Stomach smooth muscle (tissue), 2 donors: ENCODE measurements around the gene MYOG.
A peak's percentile ranks its signal among the peaks of the same experiment; 100 is the strongest.

Experiments
- H3K27ac ChIP-seq: one replicate; pipeline ENCODE4 v1.7.0; 2013; ENCODE audit warnings: mild to moderate bottlenecking, low read length, inconsistent platforms
- H3K27me3 ChIP-seq, 2 donors: one replicate each; pipeline ENCODE4 v1.7.0; 2013; ENCODE audit warnings: low read length in 2 of 2; ENCODE audit not compliant: insufficient read depth in 2 of 2, control insufficient read depth in 1 of 2
- H3K36me3 ChIP-seq, 2 donors: one replicate each; pipeline ENCODE4 v1.7.0; 2013; ENCODE audit warnings: low read length in 2 of 2; ENCODE audit not compliant: control insufficient read depth in 2 of 2, insufficient read depth in 2 of 2
- H3K4me1 ChIP-seq: one replicate; pipeline ENCODE4 v1.7.0; 2013; ENCODE audit warnings: low read length; ENCODE audit not compliant: control insufficient read depth, insufficient read depth
- H3K4me3 ChIP-seq, 2 donors: one replicate each; pipeline ENCODE4 v1.7.0; 2013; ENCODE audit warnings: low read length in 2 of 2
- H3K9ac ChIP-seq, 2 donors: one replicate each; pipeline ENCODE4 v1.7.0; 2013; ENCODE audit warnings: low read length in 2 of 2, mild to moderate bottlenecking in 1 of 2
- H3K9me3 ChIP-seq, 2 donors: one replicate each; pipeline ENCODE4 v1.7.0; 2013; ENCODE audit warnings: low read length in 2 of 2; ENCODE audit not compliant: control insufficient read depth in 2 of 2
- donor health status: healthy.
- donor health status: Pancreatic carcinoma.

MYOG gene

GRCh38 chr1:203126866-203127665 is 41.3 kb upstream of the MYOG start:
- Histone ChIP-seq H3K27me3 (peaks cover 34 to 36% of the 10 kb centered on the region in 2 donors), H3K36me3 (no peaks in the 10 kb centered on the region), H3K9ac (no peak overlapping the region), H3K4me1 (peaks cover 31% of the 10 kb centered on the region), H3K9me3 (no peaks in the 10 kb centered on the region), H3K4me3 (peak overlapping the region; percentile 63 to 73), H3K27ac (no peak overlapping the region)

- H3K36me3 ChIP-seq, result no peaks in the 10 kb centered on the region
- H3K4me1 ChIP-seq, result peaks cover 31% of the 10 kb centered on the region
- peaks cover 39 to 41% of the 10 kb centered on the region in 2 donors for H3K27me3 ChIP-seq
- H3K4me3 ChIP-seq, result no peak overlapping the region
- H3K9me3 ChIP-seq, result no peaks in the 10 kb centered on the region
- H3K27ac ChIP-seq, result no peak overlapping the region
- H3K9ac ChIP-seq, result no peak overlapping the region
These were observed 40.5 kb upstream of the MYOG start for GRCh38 chr1:203126151-203126865.

GRCh38 chr1:203124546-203125317 is 38.9 kb upstream of the MYOG start:
- Histone ChIP-seq H3K27me3 (peaks cover 51 to 54% of the 10 kb centered on the region in 2 donors), H3K9ac (no peak overlapping the region), H3K27ac (no peak overlapping the region), H3K4me3 (no peak overlapping the region), H3K9me3 (no peaks in the 10 kb centered on the region), H3K4me1 (peaks cover 26% of the 10 kb centered on the region), H3K36me3 (no peaks in the 10 kb centered on the region)

GRCh38 chr1:203124011-203124410 is 38.2 kb upstream of the MYOG start:
- Histone ChIP-seq H3K4me3 (no peak overlapping the region), H3K9ac (no peak overlapping the region), H3K27me3 (peaks cover 52 to 55% of the 10 kb centered on the region in 2 donors), H3K36me3 (no peaks in the 10 kb centered on the region), H3K4me1 (peaks cover 25% of the 10 kb centered on the region), H3K27ac (no peak overlapping the region), H3K9me3 (no peaks in the 10 kb centered on the region)

- Histone ChIP-seq H3K9me3 (no peaks in the 10 kb centered on the region), H3K36me3 (no peaks in the 10 kb centered on the region), H3K9ac (no peak overlapping the region), H3K27me3 (peaks cover 62 to 67% of the 10 kb centered on the region in 2 donors), H3K4me3 (no peak overlapping the region), H3K4me1 (peaks cover 13% of the 10 kb centered on the region), H3K27ac (no peak overlapping the region)
These were observed 36.3 kb upstream of the MYOG start for GRCh38 chr1:203122159-203122558.

- H3K4me1 ChIP-seq, result peaks cover 5% of the 10 kb centered on the region
- peaks cover 59% of the 10 kb centered on the region in 2 donors for H3K27me3 ChIP-seq
- H3K36me3 ChIP-seq, result no peaks in the 10 kb centered on the region
- no peak overlapping the region for H3K9ac ChIP-seq
- no peaks in the 10 kb centered on the region for H3K9me3 ChIP-seq
- no peak overlapping the region for H3K4me3 ChIP-seq
- H3K27ac ChIP-seq, result no peak overlapping the region
These were observed 35.6 kb upstream of the MYOG start for GRCh38 chr1:203121186-203122015.

- H3K27ac ChIP-seq, result no peak overlapping the region
- H3K9me3 ChIP-seq, result no peaks in the 10 kb centered on the region
- H3K9ac ChIP-seq, result no peak overlapping the region
- no peaks in the 10 kb centered on the region for H3K36me3 ChIP-seq
- H3K4me1 ChIP-seq, result peaks cover 3% of the 10 kb centered on the region
- H3K4me3 ChIP-seq, result no peak overlapping the region
- H3K27me3 ChIP-seq, result peaks cover 51 to 56% of the 10 kb centered on the region in 2 donors
These were observed 34.7 kb upstream of the MYOG start for GRCh38 chr1:203120325-203121153.

GRCh38 chr1:203117611-203118575 is 32.1 kb upstream of the MYOG start:
- Histone ChIP-seq H3K4me3 (no peak overlapping the region), H3K27ac (no peak overlapping the region), H3K4me1 (peaks cover 3% of the 10 kb centered on the region), H3K9ac (no peak overlapping the region), H3K9me3 (no peaks in the 10 kb centered on the region), H3K36me3 (no peaks in the 10 kb centered on the region), H3K27me3 (peaks cover 37 to 39% of the 10 kb centered on the region in 2 donors)
